ENCODE measurements around the gene FYB1.

Gene FYB1

DNA sequence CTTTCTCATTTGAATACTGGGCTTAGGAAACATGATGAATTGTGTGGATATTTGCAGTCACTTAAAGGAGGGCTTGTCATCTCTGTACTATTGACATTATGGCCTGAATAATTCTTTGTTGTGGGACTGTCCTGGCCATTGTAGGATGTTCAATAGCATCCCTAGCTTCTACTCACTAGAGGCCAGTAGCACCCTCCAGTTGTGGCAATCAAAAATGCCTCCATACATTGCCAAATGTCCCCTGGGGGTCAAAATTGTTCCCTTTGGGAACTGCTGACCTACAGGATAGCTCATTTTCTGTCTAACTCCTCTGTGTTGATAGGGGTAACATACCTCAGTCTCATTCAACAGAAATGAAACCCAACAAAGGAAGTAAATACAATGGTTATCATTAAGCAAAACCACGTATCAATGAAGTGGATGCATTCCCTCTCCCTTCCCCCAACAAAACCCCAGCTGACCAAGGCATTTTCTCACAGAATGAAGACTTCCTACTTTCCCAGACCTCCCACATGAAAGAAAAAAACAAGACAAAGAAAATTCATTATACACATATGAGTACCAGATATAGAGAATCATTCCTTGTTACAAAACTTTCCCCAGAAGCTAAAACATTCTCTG lies 18.1 kb downstream of the FYB1 start:
- H3K14ac ChIP-seq (ENCODE audit: low read length): no peak overlapping the region
- no peaks in the 10 kb centered on the region for H3K27me3 ChIP-seq (ENCODE audit: control insufficient read depth in 3 of 3, insufficient read depth in 3 of 3, low read depth in 1 of 3, low read length in 3 of 3)
- H4K91ac ChIP-seq (ENCODE audit: low read depth, low read length, poor library complexity): no peak overlapping the region
- DNase-seq (ENCODE audit: low spot score): no peak
- no peak overlapping the region for H3K23ac ChIP-seq (ENCODE audit: low read depth, low read length, poor library complexity)
- no peak overlapping the region for H3K4ac ChIP-seq (ENCODE audit: low read length)
- no peak overlapping the region for H2BK12ac ChIP-seq (ENCODE audit: low read length)
- no peak overlapping the region for H3K27ac ChIP-seq (replicated peaks; ENCODE audit: low read length)
- no peak overlapping the region for H2BK15ac ChIP-seq (ENCODE audit: low read length)
- H3K36me3 ChIP-seq (replicated peaks in 1 of 2; ENCODE audit: control insufficient read depth in 2 of 2, insufficient read depth in 2 of 2, low read length in 2 of 2): no peaks in the 10 kb centered on the region
- H3K4me2 ChIP-seq (ENCODE audit: insufficient read depth, low read length, poor library complexity, severe bottlenecking): no peak overlapping the region
- H2AK5ac ChIP-seq (ENCODE audit: low read depth, low read length): no peak overlapping the region
- no peak overlapping the region for H2AFZ ChIP-seq (ENCODE audit: low read length)
- H3K9ac ChIP-seq (ENCODE audit: low read depth, low read length, poor library complexity): no peak overlapping the region
- H3K18ac ChIP-seq (ENCODE audit: low read length): no peak overlapping the region
- no peaks in the 10 kb centered on the region for H3K79me1 ChIP-seq (ENCODE audit: low read depth, low read length)
- no peak overlapping the region for H3K4me3 ChIP-seq (ENCODE audit: low read length in 2 of 2)
- H3K9me3 ChIP-seq (replicated peaks in 1 of 2; ENCODE audit: control insufficient read depth in 2 of 2, insufficient read depth in 1 of 2, low read depth in 1 of 2, low read length in 2 of 2): no peaks in the 10 kb centered on the region
- no peak overlapping the region for H4K8ac ChIP-seq (ENCODE audit: low read depth, low read length)
- no peak overlapping the region for H2BK5ac ChIP-seq (ENCODE audit: low read length)
- no peaks in the 10 kb centered on the region for H3K4me1 ChIP-seq (ENCODE audit: control insufficient read depth in 2 of 2, insufficient read depth in 1 of 2, low read depth in 1 of 2, low read length in 2 of 2)
- no peak overlapping the region for H2BK120ac ChIP-seq (ENCODE audit: low read depth, low read length)
- WGBS, 2 donors (ENCODE audit: extremely low coverage in 2 of 2, insufficient read length in 2 of 2, insufficient replicate concordance in 1 of 2): no CpG with 5 or more reads among the region's 1 CpG

DNA sequence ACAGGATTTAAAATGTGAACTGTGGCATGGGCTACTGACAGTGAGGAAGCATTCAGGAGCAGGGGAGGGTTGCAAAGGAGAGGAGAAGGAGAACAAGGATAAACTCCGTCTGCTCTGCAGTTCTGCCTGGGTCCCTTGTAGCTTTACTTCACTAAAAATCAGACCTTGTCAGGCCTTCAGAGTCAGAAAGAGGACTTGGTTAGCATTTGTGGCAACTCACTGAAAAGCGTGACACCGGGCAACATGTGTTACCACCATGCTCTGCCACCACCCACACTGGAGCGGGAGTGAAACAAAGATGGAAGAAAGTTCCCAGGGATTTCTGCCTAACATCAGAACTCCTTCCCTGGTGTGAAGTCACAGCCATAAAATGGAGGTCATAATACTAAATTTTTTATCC lies 19.3 kb downstream of the FYB1 start:
- H3K27ac ChIP-seq (replicated peaks; ENCODE audit: low read length): no peak overlapping the region
- no peak overlapping the region for H2BK5ac ChIP-seq (ENCODE audit: low read length)
- no peak overlapping the region for H4K8ac ChIP-seq (ENCODE audit: low read depth, low read length)
- no peak overlapping the region for H2BK12ac ChIP-seq (ENCODE audit: low read length)
- no peak overlapping the region for H2BK120ac ChIP-seq (ENCODE audit: low read depth, low read length)
- no peak overlapping the region for H3K14ac ChIP-seq (ENCODE audit: low read length)
- no peaks in the 10 kb centered on the region for H3K9me3 ChIP-seq (replicated peaks in 1 of 2; ENCODE audit: control insufficient read depth in 2 of 2, insufficient read depth in 1 of 2, low read depth in 1 of 2, low read length in 2 of 2)
- no peak overlapping the region for H3K4me3 ChIP-seq (ENCODE audit: low read length in 2 of 2)
- no peak for DNase-seq (ENCODE audit: low spot score)
- no CpG with 5 or more reads among the region's 4 CpGs for WGBS, 2 donors (ENCODE audit: extremely low coverage in 2 of 2, insufficient read length in 2 of 2, insufficient replicate concordance in 1 of 2)
- no peak overlapping the region for H3K23ac ChIP-seq (ENCODE audit: low read depth, low read length, poor library complexity)
- no peak overlapping the region for H2AFZ ChIP-seq (ENCODE audit: low read length)
- H3K36me3 ChIP-seq (replicated peaks in 1 of 2; ENCODE audit: control insufficient read depth in 2 of 2, insufficient read depth in 2 of 2, low read length in 2 of 2): no peaks in the 10 kb centered on the region
- H4K91ac ChIP-seq (ENCODE audit: low read depth, low read length, poor library complexity): no peak overlapping the region
- no peak overlapping the region for H3K4ac ChIP-seq (ENCODE audit: low read length)
- H2AK5ac ChIP-seq (ENCODE audit: low read depth, low read length): no peak overlapping the region
- no peak overlapping the region for H3K4me2 ChIP-seq (ENCODE audit: insufficient read depth, low read length, poor library complexity, severe bottlenecking)
- no peak overlapping the region for H3K18ac ChIP-seq (ENCODE audit: low read length)
- H3K79me1 ChIP-seq (ENCODE audit: low read depth, low read length): no peaks in the 10 kb centered on the region
- no peak overlapping the region for H3K9ac ChIP-seq (ENCODE audit: low read depth, low read length, poor library complexity)
- H3K27me3 ChIP-seq (ENCODE audit: control insufficient read depth in 3 of 3, insufficient read depth in 3 of 3, low read depth in 1 of 3, low read length in 3 of 3): no peaks in the 10 kb centered on the region
- H2BK15ac ChIP-seq (ENCODE audit: low read length): no peak overlapping the region
- no peaks in the 10 kb centered on the region for H3K4me1 ChIP-seq (ENCODE audit: control insufficient read depth in 2 of 2, insufficient read depth in 1 of 2, low read depth in 1 of 2, low read length in 2 of 2)

- Histone ChIP-seq H3K18ac (ENCODE audit: low read length) (no peak overlapping the region), H2BK5ac (ENCODE audit: low read length) (no peak overlapping the region), H2AK5ac (ENCODE audit: low read depth, low read length) (no peak overlapping the region), H2BK120ac (ENCODE audit: low read depth, low read length) (no peak overlapping the region), H2BK12ac (ENCODE audit: low read length) (no peak overlapping the region), H2BK15ac (ENCODE audit: low read length) (no peak overlapping the region), H3K27me3 (ENCODE audit: control insufficient read depth in 3 of 3, insufficient read depth in 3 of 3, low read depth in 1 of 3, low read length in 3 of 3) (peaks cover 0 to 5% (median 0%) of the 10 kb centered on the region in 3 experiments), H3K4ac (ENCODE audit: low read length) (no peak overlapping the region), H3K79me1 (ENCODE audit: low read depth, low read length) (no peaks in the 10 kb centered on the region), H3K4me1 (ENCODE audit: control insufficient read depth in 2 of 2, insufficient read depth in 1 of 2, low read depth in 1 of 2, low read length in 2 of 2) (no peaks in the 10 kb centered on the region), H3K4me3 (ENCODE audit: low read length in 2 of 2) (no peak overlapping the region), H3K27ac (replicated peaks; ENCODE audit: low read length) (no peak overlapping the region), H3K14ac (ENCODE audit: low read length) (no peak overlapping the region), H3K36me3 (replicated peaks in 1 of 2; ENCODE audit: control insufficient read depth in 2 of 2, insufficient read depth in 2 of 2, low read length in 2 of 2) (no peaks in the 10 kb centered on the region), H2AFZ (ENCODE audit: low read length) (no peak overlapping the region), H3K9ac (ENCODE audit: low read depth, low read length, poor library complexity) (no peak overlapping the region), H3K4me2 (ENCODE audit: insufficient read depth, low read length, poor library complexity, severe bottlenecking) (no peak overlapping the region), H4K8ac (ENCODE audit: low read depth, low read length) (no peak overlapping the region), H3K23ac (ENCODE audit: low read depth, low read length, poor library complexity) (no peak overlapping the region), H4K91ac (ENCODE audit: low read depth, low read length, poor library complexity) (no peak overlapping the region), H3K9me3 (replicated peaks in 1 of 2; ENCODE audit: control insufficient read depth in 2 of 2, insufficient read depth in 1 of 2, low read depth in 1 of 2, low read length in 2 of 2) (no peaks in the 10 kb centered on the region)
- WGBS, 2 donors (ENCODE audit: extremely low coverage in 2 of 2, insufficient read length in 2 of 2, insufficient replicate concordance in 1 of 2): no CpG with 5 or more reads among the region's 3 CpGs
- no peak for DNase-seq (ENCODE audit: low spot score)
These were observed 20.0 kb downstream of the FYB1 start for GRCh38 chr5:39199335-39199734.

DNA sequence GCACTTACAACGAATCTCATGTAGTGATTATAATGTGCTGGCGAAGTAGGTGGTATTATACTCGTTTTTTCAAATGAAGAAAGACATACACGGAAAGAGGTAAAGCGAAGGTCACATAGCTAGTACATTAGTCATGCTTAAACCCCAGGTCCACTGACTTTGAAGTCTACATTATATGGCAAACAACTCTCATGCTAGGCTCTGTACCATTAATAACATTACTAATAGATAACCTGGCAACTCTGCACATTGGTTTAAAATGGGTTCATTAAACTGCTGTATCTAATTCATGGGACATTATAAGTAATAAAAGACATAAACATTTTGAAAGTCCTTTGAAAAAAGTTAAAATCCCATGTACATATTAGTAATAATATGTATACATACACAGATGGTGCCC lies 21.2 kb downstream of the FYB1 start:
- no peak overlapping the region for H3K23ac ChIP-seq (ENCODE audit: low read depth, low read length, poor library complexity)
- no peak overlapping the region for H2AK5ac ChIP-seq (ENCODE audit: low read depth, low read length)
- no peak overlapping the region for H2BK120ac ChIP-seq (ENCODE audit: low read depth, low read length)
- H3K4ac ChIP-seq (ENCODE audit: low read length): no peak overlapping the region
- DNase-seq (ENCODE audit: low spot score): no peak
- H3K36me3 ChIP-seq (replicated peaks in 1 of 2; ENCODE audit: control insufficient read depth in 2 of 2, insufficient read depth in 2 of 2, low read length in 2 of 2): no peaks in the 10 kb centered on the region
- H3K27me3 ChIP-seq (ENCODE audit: control insufficient read depth in 3 of 3, insufficient read depth in 3 of 3, low read depth in 1 of 3, low read length in 3 of 3): peaks cover 0 to 5% (median 0%) of the 10 kb centered on the region in 3 experiments
- no peaks in the 10 kb centered on the region for H3K79me1 ChIP-seq (ENCODE audit: low read depth, low read length)
- no peak overlapping the region for H4K91ac ChIP-seq (ENCODE audit: low read depth, low read length, poor library complexity)
- no peak overlapping the region for H2BK12ac ChIP-seq (ENCODE audit: low read length)
- no peaks in the 10 kb centered on the region for H3K4me1 ChIP-seq (ENCODE audit: control insufficient read depth in 2 of 2, insufficient read depth in 1 of 2, low read depth in 1 of 2, low read length in 2 of 2)
- no peak overlapping the region for H4K8ac ChIP-seq (ENCODE audit: low read depth, low read length)
- no peak overlapping the region for H3K18ac ChIP-seq (ENCODE audit: low read length)
- no peak overlapping the region for H2BK15ac ChIP-seq (ENCODE audit: low read length)
- H3K4me2 ChIP-seq (ENCODE audit: insufficient read depth, low read length, poor library complexity, severe bottlenecking): no peak overlapping the region
- H3K4me3 ChIP-seq (ENCODE audit: low read length in 2 of 2): no peak overlapping the region
- no peak overlapping the region for H2AFZ ChIP-seq (ENCODE audit: low read length)
- H3K14ac ChIP-seq (ENCODE audit: low read length): no peak overlapping the region
- WGBS, 2 donors (ENCODE audit: extremely low coverage in 2 of 2, insufficient read length in 2 of 2, insufficient replicate concordance in 1 of 2): no CpG with 5 or more reads among the region's 5 CpGs
- no peak overlapping the region for H2BK5ac ChIP-seq (ENCODE audit: low read length)
- H3K27ac ChIP-seq (replicated peaks; ENCODE audit: low read length): no peak overlapping the region
- H3K9me3 ChIP-seq (replicated peaks in 1 of 2; ENCODE audit: control insufficient read depth in 2 of 2, insufficient read depth in 1 of 2, low read depth in 1 of 2, low read length in 2 of 2): no peaks in the 10 kb centered on the region
- no peak overlapping the region for H3K9ac ChIP-seq (ENCODE audit: low read depth, low read length, poor library complexity)

Measured in neuronal stem cell (in vitro differentiated cells).